CD14-positive monocyte (primary cell): ENCODE measurements around the gene MT1E. TPM values are rescaled to one million over a fixed set of nuclear protein-coding genes. Genes with fewer than 3 reads are reported as not detected.
A peak's percentile ranks its signal among the peaks of the same experiment; 100 is the strongest.
"Not testable (repeated sequence)": the region's sequence is repeated elsewhere in the genome, so short reads cannot be mapped to it uniquely, and the experiment has no call there.

Source experiments
- DNase-seq, 3 donors: peaks; one replicate each; pipeline ENCODE4 v3.0.0-alpha.2; 2011 to 2022
- H2AFZ ChIP-seq: 2 replicates; pipeline ENCODE4 v1.6.0; 2012; ENCODE audit warnings: mild to moderate bottlenecking, low read depth, low read length, inconsistent platforms; ENCODE audit not compliant: insufficient read depth, poor library complexity, severe bottlenecking
- H3K27ac ChIP-seq, 2 donors: 1 replicate in 1 of 2; 2 replicates in 1 of 2; pipeline ENCODE4 v1.5.1; 2012 to 2013; ENCODE audit warnings: low read length in 2 of 2, control low read depth in 1 of 2, inconsistent platforms in 1 of 2, low read depth in 1 of 2, mild to moderate bottlenecking in 1 of 2
- H3K27me3 ChIP-seq, 2 donors: one replicate each; pipeline versions ENCODE4 v1.6.0 to v1.6.1; 2011 to 2013; ENCODE audit warnings: low read length in 2 of 2; ENCODE audit not compliant: control insufficient read depth in 2 of 2, insufficient read depth in 2 of 2
- H3K36me3 ChIP-seq, 2 donors: replicated peaks in 1 of 2; 1 replicate in 1 of 2; 2 replicates in 1 of 2; pipeline versions ENCODE4 v1.5.1 to v1.6.1; 2012 to 2013; ENCODE audit warnings: low read length in 2 of 2, control low read depth in 1 of 2, inconsistent platforms in 1 of 2, mild to moderate bottlenecking in 1 of 2; ENCODE audit not compliant: insufficient read depth in 2 of 2, control insufficient read depth in 1 of 2
- H3K4me1 ChIP-seq, 2 donors: 1 replicate in 1 of 2; 2 replicates in 1 of 2; pipeline versions ENCODE4 v1.5.1 to v1.6.1; 2012 to 2013; ENCODE audit warnings: low read length in 2 of 2, control low read depth in 1 of 2, inconsistent platforms in 1 of 2, mild to moderate bottlenecking in 1 of 2, moderate library complexity in 1 of 2; ENCODE audit not compliant: insufficient read depth in 2 of 2, control insufficient read depth in 1 of 2
- H3K4me2 ChIP-seq: replicated peaks from 2 replicates; pipeline ENCODE3; 2012; ENCODE audit warnings: low read length, moderate library complexity, mild to moderate bottlenecking; ENCODE audit not compliant: poor library complexity, severe bottlenecking; ENCODE audit errors: extremely low read depth
- H3K4me3 ChIP-seq, 3 experiments: fragments of 200-600 bp in 1 of 3; sonication (generic) in 1 of 3; replicated peaks in 1 of 3; 1 replicate in 2 of 3; 2 replicates in 1 of 3; pipeline ENCODE4 v1.5.1; 2011 to 2013; ENCODE audit warnings: low read length in 3 of 3, mild to moderate bottlenecking in 3 of 3, control low read depth in 2 of 3, low read depth in 2 of 3, inconsistent platforms in 1 of 3, moderate library complexity in 1 of 3
- H3K79me2 ChIP-seq: 2 replicates; pipeline ENCODE4 v1.6.0; 2012; ENCODE audit warnings: mild to moderate bottlenecking, control low read depth, inconsistent platforms, low read length, moderate library complexity; ENCODE audit not compliant: insufficient read depth
- H3K9ac ChIP-seq: 2 replicates; pipeline ENCODE4 v1.6.0; 2017; ENCODE audit warnings: low read length, mild to moderate bottlenecking; ENCODE audit not compliant: insufficient read depth, poor library complexity, severe bottlenecking
- H3K9me3 ChIP-seq, 2 donors: replicated peaks in 1 of 2; 1 replicate in 1 of 2; 2 replicates in 1 of 2; pipeline versions ENCODE4 v1.5.1 to v1.6.1; 2012 to 2013; ENCODE audit warnings: low read length in 2 of 2, control low read depth in 1 of 2; ENCODE audit not compliant: control insufficient read depth in 1 of 2, insufficient read depth in 1 of 2
- H4K20me1 ChIP-seq: 2 replicates; pipeline ENCODE4 v1.6.0; 2012; ENCODE audit warnings: mild to moderate bottlenecking, low read length, control low read depth, moderate library complexity; ENCODE audit not compliant: insufficient read depth
- H3K27ac Mint-ChIP-seq, 7 donors: one replicate each; pipeline ENCODE4 v1.8.0; 2020; ENCODE audit warnings: mild to moderate bottlenecking in 7 of 7, mixed read lengths in 7 of 7, moderate library complexity in 6 of 7, inconsistent platforms in 2 of 7
- H3K27me3 Mint-ChIP-seq, 3 donors: one replicate each; pipeline ENCODE4 v1.8.0; 2021 to 2022; ENCODE audit warnings: low read depth in 3 of 3, mild to moderate bottlenecking in 3 of 3, mixed read lengths in 3 of 3, moderate library complexity in 3 of 3, inconsistent platforms in 1 of 3
- H3K36me3 Mint-ChIP-seq, 2 donors: one replicate each; pipeline ENCODE4 v1.8.0; 2020; ENCODE audit warnings: mixed read lengths in 2 of 2, inconsistent platforms in 1 of 2, mild to moderate bottlenecking in 1 of 2
- H3K4me1 Mint-ChIP-seq: one replicate; pipeline ENCODE4 v1.8.0; 2020; ENCODE audit warnings: mild to moderate bottlenecking, mixed read lengths
- H3K4me3 Mint-ChIP-seq, 2 donors: one replicate each; pipeline ENCODE4 v1.8.0; 2020; ENCODE audit warnings: mild to moderate bottlenecking in 2 of 2, mixed read lengths in 2 of 2, moderate library complexity in 1 of 2
- H3K9me3 Mint-ChIP-seq, 7 donors: one replicate each; pipeline ENCODE4 v1.8.0; 2020 to 2022; ENCODE audit warnings: mixed read lengths in 7 of 7, mild to moderate bottlenecking in 6 of 7, moderate library complexity in 6 of 7, inconsistent platforms in 2 of 7
- CTCF ChIP-seq: fragments of 200-600 bp; IDR thresholded peaks from one replicate; pipeline ENCODE4 v1.8.0; 2022; ENCODE audit warnings: antibody characterized with exemption, mild to moderate bottlenecking
- WGBS: methylation state at CpG from one replicate; pipeline ENCODE4 v1.1.5; 2013; ENCODE audit warnings: missing lambda C conversion rate; ENCODE audit not compliant: insufficient coverage; 5-methylcytosine and 5-hydroxymethylcytosine counted together
- intact Hi-C, 2 donors: fragments of 100-400 bp; cut with micrococcal nuclease; formaldehyde crosslinking; loops; one replicate each; pipeline versions ENCODE4 v1.15.0 to v1.15.1; 2023
- polyA plus RNA-seq, 3 donors: library from polyadenylated mRNA; depleted of rRNA in 1 of 3; unstranded in 2 of 3; stranded (reverse) in 1 of 3; fragments of 300-500 nt in 2 of 3; fragments of >200 nt in 1 of 3; fragmentation: Illumina TruSeq in 2 of 3; gene quantifications; 1 replicate in 2 of 3; 2 replicates in 1 of 3; pipeline ENCODE4 v1.2.3, GENCODE V29; 2012 to 2021

MT1E gene
- polyA plus RNA-seq, 3 donors: 1.3 to 4.3 (median 4.0) TPM

DNA sequence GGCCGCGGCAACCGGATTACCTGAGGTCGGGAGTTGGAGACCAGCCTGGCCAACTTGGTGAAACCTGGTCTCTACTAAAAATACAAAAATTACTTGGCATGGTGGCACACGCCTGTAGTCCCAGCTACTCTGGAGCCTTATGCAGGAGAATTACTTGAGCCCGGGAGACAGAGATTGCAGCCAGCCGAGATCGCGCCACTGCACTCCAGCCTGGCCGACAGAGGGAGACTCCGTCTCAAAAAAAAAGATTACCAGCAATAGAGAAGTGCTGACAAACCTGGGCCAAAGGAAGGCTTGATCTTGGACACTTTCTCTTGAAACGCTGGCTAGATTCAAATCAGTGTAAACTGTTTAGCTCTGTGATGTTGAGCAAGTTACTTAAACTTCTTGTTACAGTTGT lies 48.3 kb downstream of the MT1E start:
- Histone ChIP-seq H3K9me3 (peaks cover 0 to 20% of the 10 kb centered on the region in 2 donors), H3K27me3 (peaks cover 37 to 85% of the 10 kb centered on the region in 2 donors), H3K4me2 (no peak overlapping the region), H3K9ac (no peak overlapping the region), H3K36me3 (no peaks in the 10 kb centered on the region), H3K27ac (no peak overlapping the region), H4K20me1 (no peaks in the 10 kb centered on the region), H3K4me1 (peaks cover 9 to 15% of the 10 kb centered on the region in 2 donors), H3K4me3 (no peak overlapping the region), H2AFZ (no peak overlapping the region), H3K79me2 (no peaks in the 10 kb centered on the region)
- DNase-seq: peak in 2 of 3 donors; percentile 14
- peak; percentile 58 for TF ChIP-seq CTCF
- Mint-ChIP-seq H3K9me3 (peaks cover 0 to 14% (median 6%) of the 10 kb centered on the region in 7 donors), H3K4me3 (peak overlapping the region in 1 of 2 donors; percentile 41), H3K36me3 (peaks cover 5 to 7% of the 10 kb centered on the region in 2 donors), H3K27me3 (peaks cover 80 to 90% (median 87%) of the 10 kb centered on the region in 3 donors), H3K4me1 (peaks cover 21% of the 10 kb centered on the region), H3K27ac (peak overlapping the region in 2 of 7 donors; percentile 9 to 73)
- intact Hi-C loops: no loop called here
- WGBS: 35% methylated on average over 11 of the region's 12 CpGs

DNA sequence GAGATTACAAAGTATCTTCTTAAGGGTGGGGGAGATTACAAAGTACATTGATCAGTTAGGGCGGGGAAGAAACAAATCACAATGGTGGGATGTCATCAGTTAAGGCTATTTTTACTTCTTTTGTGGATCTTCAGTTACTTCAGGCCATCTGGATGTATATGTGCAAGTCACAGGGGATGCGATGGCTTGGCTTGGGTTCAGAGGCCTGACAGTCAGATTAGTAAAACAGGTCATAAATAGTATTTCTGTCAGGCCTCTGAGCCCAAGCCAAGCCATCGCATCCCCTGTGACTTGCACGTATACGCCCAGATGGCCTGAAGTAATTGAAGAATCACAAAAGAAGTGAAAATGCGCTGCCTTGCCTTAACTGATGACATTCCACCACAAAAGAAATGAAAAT lies 49.0 kb downstream of the MT1E start:
- WGBS: 52% methylated on average over 3 of the region's 6 CpGs
- Mint-ChIP-seq H3K27me3 (peaks cover 73 to 84% (median 82%) of the 10 kb centered on the region in 3 donors), H3K4me3 (peak overlapping the region in 1 of 2 donors; percentile 87), H3K9me3 (peaks cover 0 to 14% (median 6%) of the 10 kb centered on the region in 7 donors), H3K4me1 (peaks cover 15% of the 10 kb centered on the region), H3K27ac (peak overlapping the region in 1 of 7 donors; percentile 73)
- H3K36me3 ChIP-seq, H4K20me1 ChIP-seq, H3K4me3 ChIP-seq, DNase-seq, H3K27ac ChIP-seq, H3K36me3 Mint-ChIP-seq, H3K9ac ChIP-seq, intact Hi-C loops, H3K4me2 ChIP-seq, H3K79me2 ChIP-seq, H2AFZ ChIP-seq: not testable (repeated sequence)
- H3K9me3 ChIP-seq: peaks cover 0 to 16% of the 10 kb centered on the region in 2 donors
- peaks cover 6 to 11% of the 10 kb centered on the region in 2 donors for H3K4me1 ChIP-seq
- H3K27me3 ChIP-seq: peaks cover 33 to 78% of the 10 kb centered on the region in 2 donors
